MV-4-11 (cell line): ENCODE measurements around the gene NKIRAS1.
A peak's percentile ranks its signal among the peaks of the same experiment; 100 is the strongest.
"Not testable (repeated sequence)": the region's sequence is repeated elsewhere in the genome, so short reads cannot be mapped to it uniquely, and the experiment has no call there.

ENCODE experiments used
- DNase-seq: peaks from one replicate; lab custom pipeline; 2025; lab: John Stamatoyannopoulos, UW

NKIRAS1 gene

GRCh38 chr3:23870663-23871043 lies 46.1 kb downstream of the NKIRAS1 start:
- DNase-seq: not testable (repeated sequence)

- no peak for DNase-seq
Measured at GRCh38 chr3:23869977-23870662, 46.7 kb downstream of the NKIRAS1 start.

DNA sequence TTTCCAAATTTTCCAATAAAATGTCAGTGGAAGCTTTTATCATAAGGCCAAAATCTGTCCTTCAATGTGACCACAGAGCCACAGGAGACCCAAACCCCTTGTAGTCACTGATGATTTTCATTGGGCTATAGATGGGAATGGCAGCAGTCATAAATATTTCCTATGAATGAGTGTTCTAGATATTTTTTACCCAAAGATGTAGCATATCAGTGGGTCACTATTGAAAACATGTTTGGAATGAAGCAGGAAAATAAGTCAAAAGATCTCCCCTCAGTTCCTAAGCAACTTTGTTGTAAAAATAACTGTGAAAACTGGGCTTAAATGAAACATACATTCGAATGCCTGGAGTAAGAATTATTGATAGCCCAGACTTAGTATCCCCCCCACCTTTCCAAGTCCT lies 49.0 kb downstream of the NKIRAS1 start:
- DNase-seq: no peak

- peak; percentile 1 for DNase-seq
Measured at GRCh38 chr3:23867400-23867799, 49.4 kb downstream of the NKIRAS1 start.

- no peak for DNase-seq
Measured at GRCh38 chr3:23865595-23866396, 51.0 kb downstream of the NKIRAS1 start.

- DNase-seq: no peak
Measured at GRCh38 chr3:23864931-23865330, 51.9 kb downstream of the NKIRAS1 start.

GRCh38 chr3:23863060-23863459 lies 53.7 kb downstream of the NKIRAS1 start:
- no peak for DNase-seq

- no peak for DNase-seq
Measured at GRCh38 chr3:23861689-23862088, 55.1 kb downstream of the NKIRAS1 start.

DNA sequence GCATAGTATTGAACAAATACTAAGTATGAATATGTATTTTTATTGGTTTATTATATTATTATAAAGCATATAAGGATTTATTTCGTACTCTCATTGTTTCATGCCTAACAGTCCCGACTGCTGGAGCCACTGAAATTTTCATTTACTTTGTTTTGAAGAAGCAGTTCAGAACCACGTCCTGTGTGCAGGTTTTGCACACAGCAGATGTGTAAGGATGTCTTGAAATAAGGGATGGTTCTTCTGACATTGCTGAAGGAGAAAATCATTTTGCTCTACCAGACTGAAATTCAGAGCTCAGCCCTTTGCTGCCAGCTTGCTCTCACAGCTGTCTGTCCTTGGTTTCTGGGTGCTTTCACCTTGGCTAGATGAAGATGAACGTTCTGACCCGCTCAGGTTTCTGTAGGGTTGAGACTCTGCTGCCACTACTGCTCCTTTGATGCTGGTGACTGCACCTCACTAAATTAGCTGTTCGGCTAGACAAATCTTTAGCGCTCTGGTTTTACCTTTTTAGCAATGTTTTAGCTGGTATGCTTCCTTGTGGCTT lies 56.9 kb downstream of the NKIRAS1 start:
- DNase-seq: no peak

- peak; percentile 30 for DNase-seq
Measured at GRCh38 chr3:23859012-23859743, 57.6 kb downstream of the NKIRAS1 start.

DNA sequence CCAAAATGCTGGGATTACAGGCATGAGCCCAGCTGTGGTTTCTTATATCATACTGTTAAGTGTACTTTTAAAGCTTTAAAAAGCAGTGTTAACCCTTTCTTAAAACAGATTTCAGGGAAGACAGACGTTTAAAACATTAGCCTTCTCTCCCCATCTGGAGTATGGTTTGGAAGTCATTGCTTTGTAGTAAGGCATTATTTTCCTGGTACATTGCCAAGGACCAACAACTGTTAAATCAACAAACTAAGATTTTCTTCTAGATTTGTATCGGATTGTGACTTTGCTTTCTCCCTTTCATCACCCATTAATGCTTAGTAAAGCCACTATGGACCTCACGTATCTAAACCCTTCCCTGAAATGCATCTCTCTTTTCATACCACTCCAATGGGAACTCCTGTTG lies 60.5 kb downstream of the NKIRAS1 start:
- no peak for DNase-seq

DNA sequence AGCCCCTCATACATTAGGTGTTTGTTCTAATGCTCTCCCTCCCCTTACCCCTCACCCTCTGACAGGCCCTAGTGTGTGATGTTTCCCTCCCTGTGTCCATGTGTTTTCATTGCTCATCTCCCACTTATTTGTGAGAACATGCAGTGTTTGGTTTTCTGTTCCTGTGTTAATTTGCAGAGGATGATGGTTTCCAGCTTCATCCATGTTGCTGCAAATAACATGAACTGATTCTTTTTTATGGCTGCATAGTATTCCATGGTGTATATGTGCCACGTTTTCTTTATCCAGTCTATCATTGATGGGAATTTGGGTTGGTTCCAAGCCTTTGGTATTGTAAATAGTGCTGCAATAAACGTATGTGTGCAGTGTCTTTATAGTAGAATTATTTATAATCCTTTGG lies 67.3 kb downstream of the NKIRAS1 start:
- not testable (repeated sequence) for DNase-seq

DNA sequence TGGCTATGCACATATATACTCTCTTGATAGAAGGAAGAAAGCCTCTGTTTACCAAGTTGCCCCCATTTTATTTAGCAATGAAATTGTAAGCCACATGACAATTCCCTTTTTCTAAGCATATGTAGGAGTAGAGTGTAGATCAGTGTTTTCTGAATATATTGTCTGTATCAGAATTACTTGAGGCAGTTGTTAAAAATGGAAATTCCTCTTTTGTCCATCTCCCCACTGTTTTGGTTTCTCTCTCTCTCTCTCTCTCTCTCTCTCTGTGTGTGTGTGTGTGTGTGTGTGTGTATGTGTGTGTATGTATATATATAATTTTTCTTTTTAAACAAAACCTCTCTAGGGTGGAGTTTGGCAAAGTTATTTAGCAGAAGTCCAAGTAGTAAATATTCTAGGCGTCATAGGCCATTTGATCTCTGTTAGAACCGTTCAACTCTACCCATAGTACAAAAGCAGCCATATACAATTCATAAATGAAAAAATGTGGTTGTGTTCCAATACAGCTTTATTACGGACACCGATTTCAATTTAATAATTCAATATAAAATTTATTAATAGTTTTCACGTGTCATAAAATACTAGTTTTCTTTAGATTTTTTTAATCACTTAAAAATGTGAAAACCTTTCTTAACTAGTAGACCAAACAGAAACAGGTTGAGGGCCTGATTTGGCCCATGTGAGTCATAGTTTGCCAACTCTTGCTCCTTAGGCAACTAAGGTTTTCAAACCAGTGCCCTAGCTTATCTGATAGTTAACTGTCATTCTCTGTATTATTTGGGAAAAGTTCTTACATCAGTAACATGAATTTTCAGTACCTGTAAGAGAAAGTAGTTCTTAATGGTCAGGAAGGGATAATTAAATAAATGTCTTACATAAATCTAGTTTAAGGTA lies 71.2 kb downstream of the NKIRAS1 start:
- DNase-seq: peak; percentile 64

DNA sequence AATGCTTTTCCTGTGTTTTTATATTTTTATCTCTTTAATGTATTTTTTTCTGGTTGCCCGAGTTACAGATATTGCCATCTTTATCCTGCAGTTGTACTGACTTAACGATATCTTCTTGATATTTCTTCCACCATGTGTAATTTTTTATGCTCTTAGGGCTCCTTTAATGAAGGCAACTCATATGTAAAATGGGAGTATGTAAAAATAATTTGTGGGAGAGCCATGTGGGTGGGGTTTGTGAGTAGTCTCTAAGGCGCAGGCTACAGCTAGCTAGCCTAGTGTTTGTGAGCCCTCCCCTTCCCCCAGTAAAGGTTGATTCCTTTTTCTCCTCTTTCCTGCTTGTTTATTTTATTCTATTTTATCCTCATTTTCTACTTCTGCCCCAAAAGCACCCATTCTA lies 72.9 kb downstream of the NKIRAS1 start:
- no peak for DNase-seq
